ENCODE measurements around the gene INO80. TPM values are rescaled to one million over a fixed set of nuclear protein-coding genes. Genes with fewer than 3 reads are reported as not detected.

Gene INO80
- polyA plus RNA-seq, 1 experiment, result 5.3 TPM

- H3K4me3 ChIP-seq (ENCODE audit: low read depth, low read length), result peak overlapping the region; percentile 97
- CTCF ChIA-PET, result interaction anchor here (0.7 kb wide), 1 partner anchor 24 kb away, joined by 3 read pairs; no protein-coding TSS in a partner anchor
- DNase-seq (ENCODE audit: low read depth, low spot score), result no peak
- H3K9me3 ChIP-seq (ENCODE audit: control insufficient read depth, insufficient read depth, low read length), result no peaks in the 10 kb centered on the region
- no peak for TF ChIP-seq CTCF (IDR thresholded peaks at IDR 0.05; ENCODE audit: low read depth, low read length)
- no peaks in the 10 kb centered on the region for H3K27me3 ChIP-seq (ENCODE audit: control insufficient read depth, insufficient read depth, low read length)
- POLR2A ChIA-PET, result interaction anchor here (0.6 to 1.5 kb wide), 9 partner anchors 11 to 485 kb away, joined by 3 to 9 read pairs (median 5); partner anchors contain the start of gene CHAC1
- peak overlapping the region; percentile 90 for H3K27ac ChIP-seq (ENCODE audit: low read depth, low read length)
These were observed 827 bp upstream of the INO80 start for GRCh38 chr15:41116962-41117252.

- Histone ChIP-seq H3K27me3 (ENCODE audit: control insufficient read depth, insufficient read depth, low read length) (no peaks in the 10 kb centered on the region), H3K9me3 (ENCODE audit: control insufficient read depth, insufficient read depth, low read length) (no peaks in the 10 kb centered on the region), H3K4me3 (ENCODE audit: low read depth, low read length) (peak overlapping the region; percentile 97), H3K27ac (ENCODE audit: low read depth, low read length) (peak overlapping the region; percentile 90)
- peak; percentile 6 for DNase-seq (ENCODE audit: low read depth, low spot score)
- no peak for TF ChIP-seq CTCF (IDR thresholded peaks at IDR 0.05; ENCODE audit: low read depth, low read length)
- POLR2A ChIA-PET, result interaction anchor here (0.8 to 1.5 kb wide), 9 partner anchors 10 to 221 kb away, joined by 3 to 9 read pairs (median 3); partner anchors contain the start of genes CHAC1 and VPS18
- CTCF ChIA-PET, result interaction anchor here (1.1 kb wide), 1 partner anchor 67 kb away, joined by 3 read pairs; no protein-coding TSS in a partner anchor
These were observed 396 bp downstream of the INO80 start for GRCh38 chr15:41115652-41116115.

- ChIA-PET CTCF (interaction anchor here (1.0 to 1.1 kb wide), 2 partner anchors 67 to 676 kb away, joined by 3 read pairs; no protein-coding TSS in a partner anchor), POLR2A (interaction anchor here (0.6 to 1.5 kb wide), 8 partner anchors 9 to 221 kb away, joined by 3 to 9 read pairs (median 5); partner anchors contain the start of gene VPS18)
- Histone ChIP-seq H3K9me3 (ENCODE audit: control insufficient read depth, insufficient read depth, low read length) (no peaks in the 10 kb centered on the region), H3K27ac (ENCODE audit: low read depth, low read length) (peak overlapping the region; percentile 85), H3K27me3 (ENCODE audit: control insufficient read depth, insufficient read depth, low read length) (no peaks in the 10 kb centered on the region), H3K4me3 (ENCODE audit: low read depth, low read length) (peak overlapping the region; percentile 97)
- peak; percentile 1 for DNase-seq (ENCODE audit: low read depth, low spot score)
- TF ChIP-seq CTCF (IDR thresholded peaks at IDR 0.05; ENCODE audit: low read depth, low read length), result peak; percentile 41
These were observed 874 bp downstream of the INO80 start for GRCh38 chr15:41115161-41115651.

GRCh38 chr15:41106947-41107346 lies 9.1 kb downstream of the INO80 start:
- H3K9me3 ChIP-seq (ENCODE audit: control insufficient read depth, insufficient read depth, low read length), result no peaks in the 10 kb centered on the region
- no peak for DNase-seq (ENCODE audit: low read depth, low spot score)
- no peak overlapping the region for H3K4me3 ChIP-seq (ENCODE audit: low read depth, low read length)
- H3K27ac ChIP-seq (ENCODE audit: low read depth, low read length), result no peak overlapping the region
- POLR2A ChIA-PET, result no interaction called here
- TF ChIP-seq CTCF (IDR thresholded peaks at IDR 0.05; ENCODE audit: low read depth, low read length), result no peak
- CTCF ChIA-PET, result no interaction called here
- H3K27me3 ChIP-seq (ENCODE audit: control insufficient read depth, insufficient read depth, low read length), result no peaks in the 10 kb centered on the region

Measured in AG04450 (cell line).